ENCODE data around the gene EPS8L3. TPM values are rescaled to one million over a fixed set of nuclear protein-coding genes. Genes with fewer than 3 reads are reported as not detected.

The EPS8L3 gene
- total RNA-seq, 3 donors from 2014 or later (not counting 1 experiment from before 2014, with no cell fraction given): 0.47 TPM; not detected in 2

DNA sequence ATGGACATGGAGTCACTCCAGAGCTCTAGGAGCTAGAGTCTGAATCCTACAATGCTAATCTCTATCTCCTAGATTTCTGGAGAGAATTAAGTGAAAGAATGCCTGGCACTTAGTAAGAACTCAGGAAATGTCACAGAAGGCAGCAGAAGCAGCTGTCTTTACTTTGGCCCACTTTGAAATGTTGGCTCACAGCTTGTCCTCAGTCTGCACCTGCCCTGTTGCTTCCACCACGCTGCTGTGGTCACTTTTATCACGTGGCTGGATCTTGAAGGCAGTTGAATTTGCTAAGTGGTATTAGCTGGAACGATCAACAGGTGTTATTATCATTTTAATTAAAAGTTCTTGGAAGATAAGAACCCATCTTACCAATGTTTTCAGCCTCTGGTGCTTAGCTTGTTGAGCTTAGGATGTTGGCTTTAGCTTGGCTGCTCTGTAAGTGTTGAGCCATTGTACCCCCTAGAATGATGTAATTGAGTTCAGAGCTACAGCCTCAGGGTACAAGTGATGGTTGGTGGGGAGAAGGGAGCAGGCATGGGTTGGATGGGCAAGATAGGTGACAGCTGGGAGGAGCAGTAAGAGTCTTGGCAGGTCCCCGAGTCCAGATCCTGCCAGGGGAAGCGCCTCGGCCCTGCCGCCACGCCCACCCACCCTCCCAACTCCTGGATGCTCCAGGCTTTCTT lies 41.9 kb upstream of the EPS8L3 start:
- Mint-ChIP-seq H3K9me3 (no peaks in the 10 kb centered on the region), H3K4me1 (peaks cover 28 to 31% of the 10 kb centered on the region in 2 donors), H3K4me3 (no peak overlapping the region), H3K27ac (no peak overlapping the region), H3K36me3 (no peaks in the 10 kb centered on the region), H3K27me3 (ENCODE audit: low read depth in 2 of 2) (peaks cover 2 to 13% of the 10 kb centered on the region in 2 donors)
- H3K27me3 ChIP-seq (ENCODE audit: control insufficient read depth, insufficient read depth, low read length): peaks cover 21% of the 10 kb centered on the region
- 68% methylated on average over 6 of the region's 8 CpGs for WGBS (ENCODE audit: insufficient coverage)
- ATAC-seq: no peak
- TF ChIP-seq, protein P1, sequence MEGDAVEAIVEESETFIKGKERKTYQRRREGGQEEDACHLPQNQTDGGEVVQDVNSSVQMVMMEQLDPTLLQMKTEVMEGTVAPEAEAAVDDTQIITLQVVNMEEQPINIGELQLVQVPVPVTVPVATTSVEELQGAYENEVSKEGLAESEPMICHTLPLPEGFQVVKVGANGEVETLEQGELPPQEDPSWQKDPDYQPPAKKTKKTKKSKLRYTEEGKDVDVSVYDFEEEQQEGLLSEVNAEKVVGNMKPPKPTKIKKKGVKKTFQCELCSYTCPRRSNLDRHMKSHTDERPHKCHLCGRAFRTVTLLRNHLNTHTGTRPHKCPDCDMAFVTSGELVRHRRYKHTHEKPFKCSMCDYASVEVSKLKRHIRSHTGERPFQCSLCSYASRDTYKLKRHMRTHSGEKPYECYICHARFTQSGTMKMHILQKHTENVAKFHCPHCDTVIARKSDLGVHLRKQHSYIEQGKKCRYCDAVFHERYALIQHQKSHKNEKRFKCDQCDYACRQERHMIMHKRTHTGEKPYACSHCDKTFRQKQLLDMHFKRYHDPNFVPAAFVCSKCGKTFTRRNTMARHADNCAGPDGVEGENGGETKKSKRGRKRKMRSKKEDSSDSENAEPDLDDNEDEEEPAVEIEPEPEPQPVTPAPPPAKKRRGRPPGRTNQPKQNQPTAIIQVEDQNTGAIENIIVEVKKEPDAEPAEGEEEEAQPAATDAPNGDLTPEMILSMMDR (IDR thresholded peaks at IDR 0.05): no peak
- no peak overlapping the region for H3K4me3 ChIP-seq (ENCODE audit: low read length)
- no peak for DNase-seq
- intact Hi-C loops (cut with micrococcal nuclease): no loop called here
- H3K4me1 ChIP-seq (ENCODE audit: control insufficient read depth, insufficient read depth, low read length): peaks cover 35% of the 10 kb centered on the region
- H3K36me3 ChIP-seq (ENCODE audit: control insufficient read depth, insufficient read depth, low read length): no peaks in the 10 kb centered on the region
- no peak overlapping the region for H3K27ac ChIP-seq (ENCODE audit: low read length)
- H3K9me3 ChIP-seq (ENCODE audit: control insufficient read depth, insufficient read depth, low read length): no peaks in the 10 kb centered on the region

GRCh38 chr1:109804660-109805059 lies 40.9 kb upstream of the EPS8L3 start:
- ATAC-seq (no peak), DNase-seq (no peak)
- Mint-ChIP-seq H3K9me3 (no peaks in the 10 kb centered on the region), H3K36me3 (no peaks in the 10 kb centered on the region), H3K27ac (no peak overlapping the region), H3K27me3 (ENCODE audit: low read depth in 2 of 2) (peaks cover 7 to 18% of the 10 kb centered on the region in 2 donors), H3K4me1 (peaks cover 31 to 33% of the 10 kb centered on the region in 2 donors), H3K4me3 (no peak overlapping the region)
- peaks cover 35% of the 10 kb centered on the region for H3K4me1 ChIP-seq (ENCODE audit: control insufficient read depth, insufficient read depth, low read length)
- no peaks in the 10 kb centered on the region for H3K9me3 ChIP-seq (ENCODE audit: control insufficient read depth, insufficient read depth, low read length)
- H3K36me3 ChIP-seq (ENCODE audit: control insufficient read depth, insufficient read depth, low read length): no peaks in the 10 kb centered on the region
- no peak overlapping the region for H3K27ac ChIP-seq (ENCODE audit: low read length)
- 84% methylated on average over 3 of the region's 4 CpGs for WGBS (ENCODE audit: insufficient coverage)
- no peak overlapping the region for H3K4me3 ChIP-seq (ENCODE audit: low read length)
- TF ChIP-seq, protein P1 (IDR thresholded peaks at IDR 0.05): no peak
- peaks cover 21% of the 10 kb centered on the region for H3K27me3 ChIP-seq (ENCODE audit: control insufficient read depth, insufficient read depth, low read length)
- intact Hi-C loops (cut with micrococcal nuclease): loop anchor here (5.0 kb wide), 1 partner anchor 108 kb away; the partner anchor contains the start of gene CSF1

DNA sequence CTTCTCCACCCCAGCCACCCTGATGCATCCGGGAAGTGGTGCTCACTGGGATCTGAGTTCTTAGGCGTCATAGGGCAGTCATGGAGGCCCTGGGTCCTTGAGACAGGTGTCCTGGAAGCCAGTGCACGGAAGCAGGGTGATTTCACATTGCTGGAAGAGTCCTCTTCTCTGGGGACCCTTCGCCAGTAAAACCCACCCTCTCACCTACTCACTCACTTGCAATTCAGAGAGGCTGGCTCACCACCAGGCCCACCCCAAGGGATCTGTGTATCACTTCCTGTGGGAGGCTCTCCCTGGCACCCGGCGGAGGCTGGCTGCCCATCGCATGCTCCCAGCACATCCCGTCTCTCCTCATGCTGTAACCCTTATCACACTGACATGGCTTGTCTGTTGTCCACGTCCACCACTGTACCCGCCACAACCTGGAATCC lies 40.2 kb upstream of the EPS8L3 start:
- Histone ChIP-seq H3K27ac (ENCODE audit: low read length) (no peak overlapping the region), H3K9me3 (ENCODE audit: control insufficient read depth, insufficient read depth, low read length) (no peaks in the 10 kb centered on the region), H3K36me3 (ENCODE audit: control insufficient read depth, insufficient read depth, low read length) (no peaks in the 10 kb centered on the region), H3K4me3 (ENCODE audit: low read length) (no peak overlapping the region), H3K4me1 (ENCODE audit: control insufficient read depth, insufficient read depth, low read length) (peaks cover 38% of the 10 kb centered on the region), H3K27me3 (ENCODE audit: control insufficient read depth, insufficient read depth, low read length) (peaks cover 21% of the 10 kb centered on the region)
- peaks cover 31 to 33% of the 10 kb centered on the region in 2 donors for H3K4me1 Mint-ChIP-seq
- ATAC-seq (no peak), DNase-seq (no peak)
- TF ChIP-seq, protein P1 (IDR thresholded peaks at IDR 0.05): no peak
- no peak overlapping the region for H3K27ac Mint-ChIP-seq
- H3K4me3 Mint-ChIP-seq: no peak overlapping the region
- intact Hi-C loops (cut with micrococcal nuclease): loop anchor here (5.0 kb wide), 1 partner anchor 108 kb away; the partner anchor contains the start of gene CSF1
- H3K27me3 Mint-ChIP-seq (ENCODE audit: low read depth in 2 of 2): peaks cover 7 to 20% of the 10 kb centered on the region in 2 donors
- no peaks in the 10 kb centered on the region for H3K36me3 Mint-ChIP-seq
- 80% methylated on average over 10 of the region's 10 CpGs for WGBS (ENCODE audit: insufficient coverage)
- no peaks in the 10 kb centered on the region for H3K9me3 Mint-ChIP-seq

All from natural killer cell (primary cell).